ENCODE results near the gene ZMYND8. TPM values are rescaled to one million over a fixed set of nuclear protein-coding genes. Genes with fewer than 3 reads are reported as not detected.
"Not testable (repeated sequence)": the region's sequence is repeated elsewhere in the genome, so short reads cannot be mapped to it uniquely, and the experiment has no call there.

ZMYND8 gene
- total RNA-seq, 1 experiment from 2014 or later: 29.0 TPM

- H4K20me1 ChIP-seq (ENCODE audit: insufficient read depth): no peaks in the 10 kb centered on the region
- no peaks in the 10 kb centered on the region for H3K9me2 ChIP-seq (ENCODE audit: insufficient read depth)
- no peak overlapping the region for H3K4me3 ChIP-seq (replicated peaks in 1 of 2; ENCODE audit: low read depth in 1 of 2, low read length in 2 of 2)
- no peak overlapping the region for H3K27ac ChIP-seq (ENCODE audit: low read depth, low read length)
- no TSS peak for BruUV-seq (replicated peaks)
- CTCF ChIA-PET: no interaction called here
- TF ChIP-seq EZH2 (IDR thresholded peaks at IDR 0.05): no peak
- no peak for TF ChIP-seq ELF1 (IDR thresholded peaks at IDR 0.05; ENCODE audit: borderline replicate concordance, low read depth)
- TF ChIP-seq FOSL1 (IDR thresholded peaks at IDR 0.05; ENCODE audit: low read depth): no peak
- no peak for TF ChIP-seq ZFX (IDR thresholded peaks at IDR 0.05)
- no peak for TF ChIP-seq EZH2phosphoT487 (IDR thresholded peaks at IDR 0.05; ENCODE audit: borderline replicate concordance)
- TF ChIP-seq CTCF (IDR thresholded peaks at IDR 0.05 in 2 of 3, conservative IDR thresholded peaks at IDR 0.05 in 1 of 3; ENCODE audit: borderline replicate concordance in 1 of 3, insufficient read depth in 1 of 3, low read depth in 2 of 3, low read length in 2 of 3): no peak
- TF ChIP-seq ZBTB33 (IDR thresholded peaks at IDR 0.05; ENCODE audit: extremely low read depth, insufficient replicate concordance, low read length): no peak
- no peak for TF ChIP-seq SRF (IDR thresholded peaks at IDR 0.05; ENCODE audit: low read depth)
- RAD21 ChIA-PET (ENCODE audit: low non-redundant PET in 1 of 2, low total read pairs in 2 of 2, uncharacterized antibody in 2 of 2, unreplicated experiment in 2 of 2): no interaction called here
- no peaks in the 10 kb centered on the region for H3K36me3 ChIP-seq (ENCODE audit: control insufficient read depth in 1 of 2, insufficient read depth in 2 of 2, low read length in 2 of 2)
- H3K27me3 ChIP-seq (ENCODE audit: insufficient read depth, low read length): no peaks in the 10 kb centered on the region
- H3K9me3 ChIP-seq (ENCODE audit: control insufficient read depth in 1 of 2, insufficient read depth in 1 of 2, low read depth in 1 of 2, low read length in 2 of 2): no peaks in the 10 kb centered on the region
- H3K4me2 ChIP-seq (ENCODE audit: low read length): no peak overlapping the region
- ATAC-seq: no peak
- H3K4me1 ChIP-seq (ENCODE audit: control insufficient read depth in 1 of 2, insufficient read depth in 2 of 2, low read length in 2 of 2): peaks cover 14 to 17% of the 10 kb centered on the region in 2 experiments
- H2AFZ ChIP-seq (ENCODE audit: low read depth, low read length, poor library complexity, severe bottlenecking): no peak overlapping the region
- intact Hi-C loops (cut with micrococcal nuclease): no loop called here
- no peaks in the 10 kb centered on the region for H3K79me2 ChIP-seq (ENCODE audit: insufficient read depth, low read length)
- no peak for DNase-seq (ENCODE audit: low read depth, low spot score)
- POLR2A ChIA-PET: no interaction called here
- H3K9ac ChIP-seq (ENCODE audit: low read length): no peak overlapping the region
Measured at GRCh38 chr20:47368301-47368700, 11.8 kb upstream of the ZMYND8 start.

- H3K4me1 ChIP-seq (ENCODE audit: control insufficient read depth in 1 of 2, insufficient read depth in 2 of 2, low read length in 2 of 2): peaks cover 13 to 17% of the 10 kb centered on the region in 2 experiments
- H3K4me2 ChIP-seq (ENCODE audit: low read length); BruUV-seq (replicated peaks); H3K9ac ChIP-seq (ENCODE audit: low read length); H3K27me3 ChIP-seq (ENCODE audit: insufficient read depth, low read length); DNase-seq (ENCODE audit: low read depth, low spot score); H3K79me2 ChIP-seq (ENCODE audit: insufficient read depth, low read length); H2AFZ ChIP-seq (ENCODE audit: low read depth, low read length, poor library complexity, severe bottlenecking); ATAC-seq; H3K9me3 ChIP-seq (ENCODE audit: control insufficient read depth in 1 of 2, insufficient read depth in 1 of 2, low read depth in 1 of 2, low read length in 2 of 2); CTCF ChIA-PET; H3K4me3 ChIP-seq (replicated peaks in 1 of 2; ENCODE audit: low read depth in 1 of 2, low read length in 2 of 2); intact Hi-C loops (cut with micrococcal nuclease); H3K27ac ChIP-seq (ENCODE audit: low read depth, low read length); H3K36me3 ChIP-seq (ENCODE audit: control insufficient read depth in 1 of 2, insufficient read depth in 2 of 2, low read length in 2 of 2); H4K20me1 ChIP-seq (ENCODE audit: insufficient read depth); H3K9me2 ChIP-seq (ENCODE audit: insufficient read depth): not testable (repeated sequence)
- ChIA-PET RAD21 (ENCODE audit: low non-redundant PET in 1 of 2, low total read pairs in 2 of 2, uncharacterized antibody in 2 of 2, unreplicated experiment in 2 of 2) (interaction anchor here in 1 of 2 experiments (0.6 kb wide), 1 partner anchor 61 kb away, joined by 4 read pairs; no protein-coding TSS in a partner anchor), POLR2A (interaction anchor here (0.6 to 1.0 kb wide), 2 partner anchors 10 to 147 kb away, joined by 3 to 5 read pairs; partner anchors contain the start of gene ZMYND8)
Measured at GRCh38 chr20:47366301-47366700, 9.8 kb upstream of the ZMYND8 start.

Measured in HCT116 (cell line).